Breast epithelium (tissue), 4 donors: Measurements from ENCODE around the gene ERFE. TPM values are rescaled to one million over a fixed set of nuclear protein-coding genes. Genes with fewer than 3 reads are reported as not detected.

Source experiments
- DNase-seq, 2 donors: peaks; one replicate each; pipeline ENCODE4 v3.0.0-alpha.2; 2019; ENCODE audit warnings: low spot score in 2 of 2
- H3K27ac ChIP-seq, 2 donors: fragments of 200-600 bp; sonication (generic) in 1 of 2; one replicate each; pipeline ENCODE4 v1.5.1; 2016 to 2019; ENCODE audit warnings: mild to moderate bottlenecking in 1 of 2
- H3K27me3 ChIP-seq, 2 donors: fragments of 200-600 bp; sonication (generic) in 1 of 2; one replicate each; pipeline versions ENCODE4 v1.5.1 to v1.6.0; 2017 to 2019; ENCODE audit warnings: control low read depth in 1 of 2, mild to moderate bottlenecking in 1 of 2
- H3K36me3 ChIP-seq: fragments of 200-600 bp; one replicate; pipeline ENCODE4 v1.5.1; 2019
- H3K4me1 ChIP-seq, 2 donors: fragments of 200-600 bp; sonication (generic); one replicate each; pipeline ENCODE4 v1.5.1; 2016 to 2019; ENCODE audit warnings: control low read depth in 1 of 2
- H3K4me3 ChIP-seq, 3 donors: fragments of 200-600 bp; sonication (generic); 1 replicate in 2 of 3; 2 replicates in 1 of 3; pipeline ENCODE4 v1.5.1; 2016 to 2019; ENCODE audit warnings: mild to moderate bottlenecking in 3 of 3, moderate library complexity in 2 of 3
- H3K9me3 ChIP-seq, 2 donors: fragments of 200-600 bp; sonication (generic) in 1 of 2; one replicate each; pipeline ENCODE4 v1.5.1; 2016 to 2019; ENCODE audit warnings: control low read depth in 1 of 2
- POLR2A ChIP-seq: fragments of 450-650 bp; IDR thresholded peaks from one replicate; pipeline ENCODE4 v1.6.1; 2016; ENCODE audit warnings: antibody characterized with exemption, mild to moderate bottlenecking, moderate library complexity
- POLR2AphosphoS5 ChIP-seq, 3 donors: sonication (generic); formaldehyde crosslinking; IDR thresholded peaks; one replicate each; pipeline ENCODE4 v1.6.1; 2017; ENCODE audit warnings: antibody characterized with exemption in 3 of 3
- intact Hi-C: fragments of 100-400 bp; cut with DNase I; formaldehyde crosslinking; loops from one replicate; pipeline ENCODE4 v1.15.1; 2023; ENCODE audit warnings: low total_unique reads
- total RNA-seq, 3 donors: library from RNA; depleted of rRNA; stranded (reverse); fragments of >200 nt; gene quantifications; one replicate each; pipeline ENCODE4 v1.1.0, GENCODE V29; 2016
- TF ChIP-seq, protein P1 (sequence below), 3 donors: fragments of 450-650 bp; IDR thresholded peaks; one replicate each; pipeline ENCODE4 v1.5.1; 2016 to 2017; ENCODE audit warnings: antibody characterized with exemption in 3 of 3, mild to moderate bottlenecking in 3 of 3, moderate library complexity in 3 of 3

Gene ERFE
- total RNA-seq, 3 donors from 2014 or later, result 0.48 to 0.98 TPM; not detected in 1

DNA sequence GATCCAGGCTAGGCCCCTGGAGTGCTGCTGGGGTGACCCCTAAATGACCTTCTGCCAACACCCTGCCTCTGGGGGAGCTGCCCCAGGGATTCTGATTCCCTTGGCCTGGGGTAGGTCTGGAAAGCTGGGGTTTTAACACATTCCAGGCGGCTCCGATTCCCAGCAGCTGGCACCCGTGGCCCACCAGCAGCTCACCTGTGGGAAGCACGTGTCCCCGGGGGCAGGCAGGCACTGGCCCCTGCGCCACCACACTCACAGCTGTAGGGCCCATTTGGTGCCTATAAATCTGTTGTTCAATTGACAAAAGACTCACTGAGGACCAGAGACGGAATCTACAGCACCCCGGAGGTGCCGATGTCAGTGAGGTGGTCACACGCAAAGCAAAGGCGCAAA lies 24.4 kb upstream of the ERFE start:
- H3K4me1 ChIP-seq, result no peaks in the 10 kb centered on the region
- H3K27ac ChIP-seq, result no peak overlapping the region
- H3K36me3 ChIP-seq, result no peaks in the 10 kb centered on the region
- H3K4me3 ChIP-seq, result no peak overlapping the region
- no peak for DNase-seq
- H3K27me3 ChIP-seq, result no peaks in the 10 kb centered on the region
- intact Hi-C loops, result no loop called here
- TF ChIP-seq POLR2AphosphoS5 (IDR thresholded peaks at IDR 0.05), result no peak
- TF ChIP-seq POLR2A, result no peak
- TF ChIP-seq, protein P1, sequence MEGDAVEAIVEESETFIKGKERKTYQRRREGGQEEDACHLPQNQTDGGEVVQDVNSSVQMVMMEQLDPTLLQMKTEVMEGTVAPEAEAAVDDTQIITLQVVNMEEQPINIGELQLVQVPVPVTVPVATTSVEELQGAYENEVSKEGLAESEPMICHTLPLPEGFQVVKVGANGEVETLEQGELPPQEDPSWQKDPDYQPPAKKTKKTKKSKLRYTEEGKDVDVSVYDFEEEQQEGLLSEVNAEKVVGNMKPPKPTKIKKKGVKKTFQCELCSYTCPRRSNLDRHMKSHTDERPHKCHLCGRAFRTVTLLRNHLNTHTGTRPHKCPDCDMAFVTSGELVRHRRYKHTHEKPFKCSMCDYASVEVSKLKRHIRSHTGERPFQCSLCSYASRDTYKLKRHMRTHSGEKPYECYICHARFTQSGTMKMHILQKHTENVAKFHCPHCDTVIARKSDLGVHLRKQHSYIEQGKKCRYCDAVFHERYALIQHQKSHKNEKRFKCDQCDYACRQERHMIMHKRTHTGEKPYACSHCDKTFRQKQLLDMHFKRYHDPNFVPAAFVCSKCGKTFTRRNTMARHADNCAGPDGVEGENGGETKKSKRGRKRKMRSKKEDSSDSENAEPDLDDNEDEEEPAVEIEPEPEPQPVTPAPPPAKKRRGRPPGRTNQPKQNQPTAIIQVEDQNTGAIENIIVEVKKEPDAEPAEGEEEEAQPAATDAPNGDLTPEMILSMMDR (IDR thresholded peaks at IDR 0.05), result no peak
- H3K9me3 ChIP-seq, result no peaks in the 10 kb centered on the region

- intact Hi-C loops, result no loop called here
- TF ChIP-seq POLR2AphosphoS5 (IDR thresholded peaks at IDR 0.05) (no peak), POLR2A (no peak)
- TF ChIP-seq, protein P1 (IDR thresholded peaks at IDR 0.05), result no peak
- DNase-seq, result no peak
- Histone ChIP-seq H3K27ac (no peak overlapping the region), H3K9me3 (no peaks in the 10 kb centered on the region), H3K27me3 (no peaks in the 10 kb centered on the region), H3K4me3 (no peak overlapping the region), H3K36me3 (no peaks in the 10 kb centered on the region), H3K4me1 (no peaks in the 10 kb centered on the region)
Measured at GRCh38 chr2:238135601-238136150, 23.1 kb upstream of the ERFE start.

GRCh38 chr2:238136820-238137537 lies 21.8 kb upstream of the ERFE start:
- peak overlapping the region in 1 of 2 donors; percentile 19 for H3K27ac ChIP-seq
- no peak overlapping the region for H3K4me3 ChIP-seq
- no peaks in the 10 kb centered on the region for H3K9me3 ChIP-seq
- no peaks in the 10 kb centered on the region for H3K36me3 ChIP-seq
- intact Hi-C loops, result no loop called here
- no peak for DNase-seq
- no peaks in the 10 kb centered on the region for H3K27me3 ChIP-seq
- no peak for TF ChIP-seq POLR2A
- TF ChIP-seq, protein P1 (IDR thresholded peaks at IDR 0.05), result no peak
- TF ChIP-seq POLR2AphosphoS5 (IDR thresholded peaks at IDR 0.05), result no peak
- H3K4me1 ChIP-seq, result no peaks in the 10 kb centered on the region

DNA sequence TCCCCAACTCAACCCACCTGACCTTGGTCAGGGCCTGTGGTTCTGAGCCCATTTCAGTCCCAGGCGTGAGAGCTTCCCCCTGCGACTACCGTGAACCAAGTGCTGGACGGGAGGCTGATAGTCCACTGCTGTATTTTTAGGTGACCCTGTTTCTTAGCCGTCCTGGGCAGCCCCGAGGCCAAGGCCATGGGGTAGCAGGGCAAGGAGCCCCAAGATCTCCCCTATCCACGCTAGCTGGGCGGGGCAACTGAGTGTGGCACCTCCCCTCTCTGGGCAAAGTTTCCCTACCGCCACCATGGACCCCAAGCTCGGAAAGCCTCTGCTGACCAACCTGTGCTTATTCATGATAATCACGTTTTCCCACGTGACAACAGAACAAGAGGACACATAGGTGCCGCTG lies 20.9 kb upstream of the ERFE start:
- Histone ChIP-seq H3K4me1 (no peaks in the 10 kb centered on the region), H3K9me3 (no peaks in the 10 kb centered on the region), H3K27me3 (no peaks in the 10 kb centered on the region), H3K36me3 (no peaks in the 10 kb centered on the region), H3K4me3 (no peak overlapping the region), H3K27ac (peak overlapping the region in 1 of 2 donors; percentile 19)
- TF ChIP-seq, protein P1 (IDR thresholded peaks at IDR 0.05), result no peak
- TF ChIP-seq POLR2AphosphoS5 (IDR thresholded peaks at IDR 0.05) (no peak), POLR2A (no peak)
- DNase-seq, result no peak
- intact Hi-C loops, result no loop called here

DNA sequence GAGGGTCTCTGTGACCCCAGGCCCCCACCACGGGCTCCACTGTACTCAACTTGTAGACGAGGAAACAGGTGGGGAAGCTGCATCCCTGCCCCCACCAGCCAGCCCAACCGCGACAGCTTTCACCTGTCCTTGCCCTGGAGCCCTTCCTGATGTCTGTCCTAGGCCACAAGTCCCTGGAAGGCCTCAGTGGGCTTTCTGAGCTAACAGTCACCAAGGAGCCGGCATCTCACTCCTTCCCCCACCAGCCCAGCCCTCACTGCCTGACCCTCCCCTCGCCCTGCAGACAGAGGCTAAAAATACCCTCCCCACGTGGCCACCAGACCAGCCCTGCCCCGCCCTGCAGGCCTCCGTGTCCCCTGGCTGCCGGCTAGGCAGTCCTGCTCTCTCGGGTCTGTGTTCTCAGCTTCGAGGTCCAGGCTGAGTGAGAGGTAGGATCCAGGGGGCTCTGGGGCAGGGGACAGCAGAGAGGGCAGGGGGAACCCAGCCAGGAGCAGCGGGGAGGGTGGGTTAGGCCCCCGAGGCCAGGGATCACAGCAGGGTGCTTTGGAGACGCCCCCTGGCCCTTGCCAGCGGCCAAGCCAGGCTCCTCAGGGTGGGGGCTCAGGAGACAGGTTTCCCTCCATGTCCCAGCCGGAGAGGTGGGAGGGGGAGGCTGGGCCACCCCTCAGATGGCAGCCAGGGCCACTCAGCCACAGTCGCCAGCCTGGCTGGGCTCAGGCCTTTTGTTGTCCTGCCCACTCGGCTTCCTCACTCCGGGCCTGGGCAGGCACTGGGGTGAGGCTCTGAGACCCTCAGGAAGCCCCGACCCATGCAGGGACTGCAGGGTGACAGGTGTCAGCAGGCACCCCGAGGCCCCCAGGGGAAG lies 20.2 kb upstream of the ERFE start, which contains the start of gene KLHL30:
Gene KLHL30, plus strand, starts transcription at position 338 of the 865 bp plus-strand sequence. CDS start 2,087 bp downstream, outside the sequence.
- H3K4me3 ChIP-seq, result peak within 1 kb of the TSS; percentile 6 to 23 (median 7)

More for the DNA sequence above, 20.2 kb upstream of the ERFE start, which contains the start of gene KLHL30:
- DNase-seq, result no peak
- intact Hi-C loops, result no loop called here
- Histone ChIP-seq H3K4me1 (no peaks in the 10 kb centered on the region), H3K36me3 (no peaks in the 10 kb centered on the region), H3K9me3 (no peaks in the 10 kb centered on the region), H3K27me3 (no peaks in the 10 kb centered on the region), H3K27ac (peak within 1 kb of the TSS in 1 of 2 donors; percentile 19)
- TF ChIP-seq, protein P1 (IDR thresholded peaks at IDR 0.05), result no peak
- TF ChIP-seq POLR2AphosphoS5 (IDR thresholded peaks at IDR 0.05), result no peak
- TF ChIP-seq POLR2A, result no peak
